Esophagus (tissue), 2 donors: ENCODE measurements around the gene FAM20A. TPM values are rescaled to one million over a fixed set of nuclear protein-coding genes. Genes with fewer than 3 reads are reported as not detected.

Source experiments
- H3K27ac ChIP-seq, 2 donors: one replicate each; pipeline ENCODE4 v1.5.1; 2013; ENCODE audit warnings: low read depth in 2 of 2, mild to moderate bottlenecking in 2 of 2, inconsistent platforms in 1 of 2, low read length in 1 of 2, moderate library complexity in 1 of 2
- H3K27me3 ChIP-seq, 2 donors: one replicate each; pipeline ENCODE4 v1.6.1; 2013; ENCODE audit warnings: low read length in 2 of 2, control low read depth in 1 of 2, mild to moderate bottlenecking in 1 of 2; ENCODE audit not compliant: insufficient read depth in 2 of 2, control insufficient read depth in 1 of 2
- H3K36me3 ChIP-seq, 2 donors: one replicate each; pipeline ENCODE4 v1.6.1; 2013; ENCODE audit warnings: low read length in 1 of 2; ENCODE audit not compliant: control insufficient read depth in 2 of 2, insufficient read depth in 2 of 2
- H3K4me1 ChIP-seq, 2 donors: one replicate each; pipeline ENCODE4 v1.6.1; 2013; ENCODE audit warnings: low read length in 1 of 2; ENCODE audit not compliant: control insufficient read depth in 2 of 2, insufficient read depth in 2 of 2
- H3K4me3 ChIP-seq, 2 donors: one replicate each; pipeline ENCODE4 v1.5.1; 2013; ENCODE audit warnings: low read length in 2 of 2, mild to moderate bottlenecking in 2 of 2, low read depth in 1 of 2, moderate library complexity in 1 of 2
- H3K9me3 ChIP-seq, 2 donors: one replicate each; pipeline ENCODE4 v1.6.1; 2013; ENCODE audit warnings: mild to moderate bottlenecking in 2 of 2, low read depth in 1 of 2, low read length in 1 of 2, moderate library complexity in 1 of 2; ENCODE audit not compliant: control insufficient read depth in 2 of 2, insufficient read depth in 1 of 2
- WGBS, 2 donors: extraction: QIAGEN DNeasy Blood & Tissue Kit; methylation state at CpG; one replicate each; pipeline ENCODE4 v1.1.7; 2013; 5-methylcytosine and 5-hydroxymethylcytosine counted together
- polyA plus RNA-seq, 2 donors: library from polyadenylated mRNA; stranded (reverse); fragments of 200-250 nt; gene quantifications; one replicate each; pipeline ENCODE4 v1.2.3, GENCODE V29; 2013
- donor health status: healthy with polysubstance abuse.
- donor health status: Bipolar disorder and iron deficiency.

FAM20A gene
- polyA plus RNA-seq, 2 donors: 1.8 to 4.3 TPM

- Histone ChIP-seq H3K36me3 (no peaks in the 10 kb centered on the region), H3K27ac (peak overlapping the region; percentile 56 to 88), H3K4me1 (peaks cover 0 to 4% of the 10 kb centered on the region in 2 donors), H3K27me3 (no peaks in the 10 kb centered on the region), H3K4me3 (no peak overlapping the region), H3K9me3 (no peaks in the 10 kb centered on the region)
- 52 to 70% methylated on average over 8 of the region's 8 CpGs for WGBS, 2 donors
Observed at GRCh38 chr17:68564415-68565111, 36.6 kb downstream of the FAM20A start.

- H3K27ac ChIP-seq: no peak overlapping the region
- H3K4me1 ChIP-seq: peaks cover 0 to 4% of the 10 kb centered on the region in 2 donors
- H3K36me3 ChIP-seq: no peaks in the 10 kb centered on the region
- H3K27me3 ChIP-seq: no peaks in the 10 kb centered on the region
- WGBS, 2 donors: 86 to 88% methylated on average over 4 of the region's 4 CpGs
- no peak overlapping the region for H3K4me3 ChIP-seq
- no peaks in the 10 kb centered on the region for H3K9me3 ChIP-seq
Observed at GRCh38 chr17:68562736-68563135, 38.4 kb downstream of the FAM20A start.

- H3K27me3 ChIP-seq: no peaks in the 10 kb centered on the region
- H3K4me3 ChIP-seq: no peak overlapping the region
- no peaks in the 10 kb centered on the region for H3K36me3 ChIP-seq
- H3K4me1 ChIP-seq: peaks cover 0 to 4% of the 10 kb centered on the region in 2 donors
- no peaks in the 10 kb centered on the region for H3K9me3 ChIP-seq
- no peak overlapping the region for H3K27ac ChIP-seq
- WGBS, 2 donors: 55 to 61% methylated on average over 3 of the region's 3 CpGs
Observed at GRCh38 chr17:68560966-68561720, 40.0 kb downstream of the FAM20A start.

GRCh38 chr17:68559316-68559715 lies 41.9 kb downstream of the FAM20A start:
- Histone ChIP-seq H3K27me3 (no peaks in the 10 kb centered on the region), H3K27ac (no peak overlapping the region), H3K4me1 (peaks cover 0 to under 1% of the 10 kb centered on the region in 2 donors), H3K9me3 (no peaks in the 10 kb centered on the region), H3K4me3 (no peak overlapping the region), H3K36me3 (no peaks in the 10 kb centered on the region)
- WGBS, 2 donors: 8 to 11% methylated on average over 1 of the region's 1 CpG

- Histone ChIP-seq H3K9me3 (no peaks in the 10 kb centered on the region), H3K27me3 (no peaks in the 10 kb centered on the region), H3K4me1 (no peaks in the 10 kb centered on the region), H3K36me3 (no peaks in the 10 kb centered on the region), H3K4me3 (no peak overlapping the region), H3K27ac (no peak overlapping the region)
- 89 to 91% methylated on average over 4 of the region's 4 CpGs for WGBS, 2 donors
Observed at GRCh38 chr17:68556551-68556950, 44.6 kb downstream of the FAM20A start.

- WGBS, 2 donors: 39 to 64% methylated on average over 12 of the region's 12 CpGs
- peaks cover 0 to 5% of the 10 kb centered on the region in 2 donors for H3K4me1 ChIP-seq
- no peaks in the 10 kb centered on the region for H3K27me3 ChIP-seq
- no peak overlapping the region for H3K4me3 ChIP-seq
- H3K36me3 ChIP-seq: peaks cover 0 to 10% of the 10 kb centered on the region in 2 donors
- no peak overlapping the region for H3K27ac ChIP-seq
- no peaks in the 10 kb centered on the region for H3K9me3 ChIP-seq
Observed at GRCh38 chr17:68544111-68544915, 56.9 kb downstream of the FAM20A start.

GRCh38 chr17:68542698-68543463 lies 58.3 kb downstream of the FAM20A start:
- 90 to 92% methylated on average over 13 of the region's 13 CpGs for WGBS, 2 donors
- no peak overlapping the region for H3K27ac ChIP-seq

GRCh38 chr17:68541816-68542215 lies 59.4 kb downstream of the FAM20A start:
- Histone ChIP-seq H3K36me3 (peaks cover 7 to 13% of the 10 kb centered on the region in 2 donors), H3K4me1 (peaks cover 0 to 5% of the 10 kb centered on the region in 2 donors), H3K9me3 (no peaks in the 10 kb centered on the region), H3K4me3 (no peak overlapping the region), H3K27me3 (no peaks in the 10 kb centered on the region), H3K27ac (no peak overlapping the region)
- 89 to 93% methylated on average over 6 of the region's 6 CpGs for WGBS, 2 donors

More at GRCh38 chr17:68542698-68543463, 58.3 kb downstream of the FAM20A start:
- H3K36me3 ChIP-seq: peaks cover 0 to 10% of the 10 kb centered on the region in 2 donors
- H3K9me3 ChIP-seq: no peaks in the 10 kb centered on the region
- peaks cover 0 to 5% of the 10 kb centered on the region in 2 donors for H3K4me1 ChIP-seq
- H3K27me3 ChIP-seq: no peaks in the 10 kb centered on the region
- no peak overlapping the region for H3K4me3 ChIP-seq

- WGBS, 2 donors: 87 to 91% methylated on average over 8 of the region's 8 CpGs
- Histone ChIP-seq H3K36me3 (peaks cover 8 to 13% of the 10 kb centered on the region in 2 donors), H3K4me1 (peaks cover 0 to 5% of the 10 kb centered on the region in 2 donors), H3K4me3 (no peak overlapping the region), H3K27ac (no peak overlapping the region), H3K27me3 (no peaks in the 10 kb centered on the region), H3K9me3 (no peaks in the 10 kb centered on the region)
Observed at GRCh38 chr17:68540981-68541380, 60.2 kb downstream of the FAM20A start.
